ENCODE measurements around the gene PCSK5.

Gene PCSK5

GRCh38 chr9:75921391-75922127 lies 31.1 kb downstream of the PCSK5 start:
- DNase-seq (ENCODE audit: low read depth), result no peak

GRCh38 chr9:75926385-75926784 lies 35.9 kb downstream of the PCSK5 start:
- no peak for DNase-seq (ENCODE audit: low read depth)

- DNase-seq (ENCODE audit: low read depth), result no peak
These were observed 36.9 kb downstream of the PCSK5 start for GRCh38 chr9:75927356-75927755.

GRCh38 chr9:75930190-75930589 lies 39.7 kb downstream of the PCSK5 start:
- no peak for DNase-seq (ENCODE audit: low read depth)

DNA sequence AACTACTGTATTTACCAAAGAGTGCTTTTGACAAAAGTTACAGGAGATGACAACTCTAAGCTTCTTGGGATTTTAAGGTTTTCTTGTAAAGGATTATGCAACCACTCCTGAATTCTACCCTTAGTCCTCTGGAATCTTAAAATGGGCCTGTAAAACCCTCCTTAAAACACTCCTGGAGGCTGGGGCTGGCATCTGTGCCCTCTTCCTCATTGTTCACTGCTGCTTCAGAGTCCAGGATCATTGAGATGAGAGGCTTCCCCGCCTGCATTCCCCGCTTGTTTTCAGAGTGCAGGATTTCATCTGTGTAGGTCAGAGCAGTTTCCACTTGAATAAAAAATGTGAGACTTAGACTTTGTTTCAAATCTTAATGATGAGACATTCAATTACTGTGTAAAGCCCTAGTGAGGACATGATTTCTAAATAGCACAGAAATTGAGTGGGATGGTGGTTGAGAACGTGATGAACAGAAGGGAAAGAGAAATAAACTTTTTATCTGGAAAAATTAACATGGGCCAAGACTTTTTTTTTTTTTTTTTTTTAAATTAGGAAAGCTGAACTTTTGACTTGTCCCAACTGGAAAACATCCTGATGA lies 40.4 kb downstream of the PCSK5 start:
- DNase-seq (ENCODE audit: low read depth), result no peak

DNA sequence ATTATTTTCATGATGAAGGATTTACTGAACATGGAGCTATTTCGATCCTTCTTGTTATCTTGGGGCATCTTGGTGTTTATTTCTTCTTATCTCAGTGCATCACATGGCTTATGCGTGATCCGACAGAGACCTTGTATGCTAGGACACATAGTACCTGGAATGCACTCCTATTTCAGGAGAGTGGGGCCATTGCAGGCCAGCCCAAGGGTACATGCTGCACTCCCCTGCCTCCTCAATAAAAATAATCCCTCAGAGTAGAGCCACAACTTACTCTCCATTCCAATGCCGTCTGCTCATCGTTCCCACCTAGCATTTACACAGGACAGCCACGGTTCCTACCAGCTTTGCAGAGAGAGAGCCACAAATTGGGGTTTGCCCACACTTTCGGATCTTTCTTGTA lies 43.5 kb downstream of the PCSK5 start:
- DNase-seq (ENCODE audit: low read depth), result no peak

GRCh38 chr9:75935591-75935990 lies 45.1 kb downstream of the PCSK5 start:
- no peak for DNase-seq (ENCODE audit: low read depth)

- no peak for DNase-seq (ENCODE audit: low read depth)
These were observed 47.2 kb downstream of the PCSK5 start for GRCh38 chr9:75937521-75938258.

- DNase-seq (ENCODE audit: low read depth), result no peak
These were observed 48.5 kb downstream of the PCSK5 start for GRCh38 chr9:75938946-75939345.

- no peak for DNase-seq (ENCODE audit: low read depth)
These were observed 49.2 kb downstream of the PCSK5 start for GRCh38 chr9:75939536-75940111.

DNA sequence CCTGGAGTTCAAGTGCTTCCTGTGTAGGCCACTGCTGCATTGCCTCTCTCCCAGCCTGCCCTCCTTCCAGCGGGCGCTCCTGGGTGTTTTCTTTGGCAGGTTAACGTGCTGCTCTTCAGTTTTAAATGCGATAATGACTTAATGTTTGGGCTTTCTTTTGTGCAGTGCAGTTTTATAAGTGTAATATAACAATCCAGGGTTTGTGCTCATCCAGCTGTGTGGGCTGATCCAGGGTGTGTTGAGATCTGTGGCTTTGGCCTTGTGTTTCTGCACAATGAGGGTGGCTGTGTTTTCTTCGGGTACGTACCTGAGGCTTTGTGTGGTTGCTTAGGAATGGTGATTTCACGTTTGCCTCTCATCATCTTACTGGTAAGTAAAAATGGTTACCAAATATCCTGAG lies 50.6 kb downstream of the PCSK5 start:
- DNase-seq (ENCODE audit: low read depth), result no peak

- DNase-seq (ENCODE audit: low read depth), result no peak
These were observed 51.3 kb downstream of the PCSK5 start for GRCh38 chr9:75941577-75942311.

DNA sequence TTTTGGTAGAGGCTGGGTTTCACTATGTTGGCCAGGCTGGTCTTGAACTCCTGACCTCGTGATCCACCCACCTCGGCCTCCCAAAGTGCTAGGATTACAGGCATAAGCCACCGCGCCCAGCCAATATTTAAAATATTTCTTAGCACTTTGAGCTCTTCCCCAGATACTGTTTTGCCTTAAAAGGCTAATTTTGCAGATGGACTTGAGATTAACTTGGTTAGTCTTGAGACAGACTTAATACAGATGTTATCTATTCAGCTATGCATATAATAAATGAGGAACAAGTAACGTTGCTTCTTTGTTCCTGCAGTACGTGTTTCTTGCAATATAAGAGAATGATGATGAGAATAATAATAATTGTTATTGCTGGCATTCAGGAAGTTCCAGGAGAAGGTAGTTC lies 56.3 kb downstream of the PCSK5 start:
- no peak for DNase-seq (ENCODE audit: low read depth)

DNA sequence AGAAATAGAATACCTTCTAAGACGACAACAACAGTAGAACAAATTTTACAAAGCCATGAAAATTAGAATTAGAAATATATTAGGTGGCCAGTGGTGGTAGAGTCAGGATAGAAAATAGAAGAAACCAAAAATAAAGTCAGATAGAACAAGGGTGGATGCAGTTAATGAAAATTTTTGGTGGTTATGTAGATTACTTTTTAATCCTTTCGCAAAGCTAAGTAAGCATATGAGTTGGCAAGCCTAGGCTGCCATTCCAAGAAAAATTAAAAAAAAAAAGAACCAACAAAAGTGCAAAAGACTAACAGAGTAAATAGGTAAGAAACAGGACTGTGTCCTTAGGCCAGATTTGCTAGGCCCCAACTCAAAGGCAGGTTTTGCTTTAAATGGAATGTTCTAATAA lies 56.8 kb downstream of the PCSK5 start:
- no peak for DNase-seq (ENCODE audit: low read depth)

GRCh38 chr9:75950998-75951397 lies 60.5 kb downstream of the PCSK5 start:
- DNase-seq (ENCODE audit: low read depth), result no peak

DNA sequence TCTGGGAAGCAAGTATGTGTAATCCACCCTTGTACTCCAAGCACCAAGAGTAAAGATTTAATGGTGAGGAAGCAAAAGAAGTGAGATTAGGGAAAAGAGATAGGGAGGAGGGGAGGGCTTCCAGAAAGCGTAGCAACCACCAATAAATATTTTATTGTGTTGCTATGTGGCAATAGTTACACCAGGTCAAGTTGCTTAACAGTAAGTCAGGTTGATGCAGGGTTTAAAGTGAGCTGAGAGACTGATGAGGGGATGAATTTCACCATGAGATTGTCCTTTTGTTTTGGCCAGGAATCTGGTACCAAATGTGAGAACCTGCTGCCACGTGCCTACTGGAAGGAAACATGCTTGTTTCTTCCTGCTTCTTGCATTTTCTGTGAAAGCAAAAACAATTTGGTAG lies 62.7 kb downstream of the PCSK5 start:
- no peak for DNase-seq (ENCODE audit: low read depth)

- DNase-seq (ENCODE audit: low read depth), result no peak
These were observed 65.7 kb downstream of the PCSK5 start for GRCh38 chr9:75956161-75956560.

DNA sequence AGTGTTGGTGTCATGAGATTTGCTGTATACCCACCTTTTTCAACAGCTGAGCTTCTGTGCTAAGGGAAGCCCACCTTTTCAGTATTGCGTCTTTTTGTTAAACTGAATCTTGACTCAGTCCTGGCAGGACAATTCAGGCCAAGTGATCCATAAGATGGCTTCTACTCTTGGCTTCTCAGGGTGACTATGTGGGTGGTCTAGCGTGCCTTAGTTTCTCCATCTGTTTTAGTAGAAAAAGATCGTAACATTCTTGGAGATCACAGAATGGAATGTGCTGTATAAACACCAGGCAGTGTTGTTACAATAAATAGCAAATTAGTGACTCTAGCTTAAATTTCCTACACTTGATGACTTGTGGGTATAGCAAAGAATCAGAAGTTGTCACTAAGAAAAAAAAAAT lies 66.6 kb downstream of the PCSK5 start:
- no peak for DNase-seq (ENCODE audit: low read depth)

DNA sequence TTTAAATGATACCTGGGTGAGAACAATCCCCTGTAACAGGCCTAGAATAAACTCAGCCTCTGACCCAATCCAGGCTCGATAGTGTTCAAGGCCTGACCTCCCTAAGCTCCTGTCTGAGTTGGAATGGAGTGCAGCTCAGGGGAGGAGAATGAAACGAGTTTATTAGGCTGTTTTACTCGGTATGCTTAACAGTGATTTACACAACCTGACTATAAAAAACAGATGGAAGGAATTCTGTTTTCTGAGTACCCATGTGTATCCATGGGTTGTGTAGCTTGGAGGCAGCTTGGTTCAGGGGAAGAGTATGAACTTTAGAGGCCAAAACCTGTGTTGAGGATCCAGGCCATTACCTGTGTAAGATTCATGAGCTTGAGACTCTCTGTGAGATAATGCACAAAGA lies 67.8 kb downstream of the PCSK5 start:
- no peak for DNase-seq (ENCODE audit: low read depth)

GRCh38 chr9:75960551-75960950 lies 70.1 kb downstream of the PCSK5 start:
- no peak for DNase-seq (ENCODE audit: low read depth)

DNA sequence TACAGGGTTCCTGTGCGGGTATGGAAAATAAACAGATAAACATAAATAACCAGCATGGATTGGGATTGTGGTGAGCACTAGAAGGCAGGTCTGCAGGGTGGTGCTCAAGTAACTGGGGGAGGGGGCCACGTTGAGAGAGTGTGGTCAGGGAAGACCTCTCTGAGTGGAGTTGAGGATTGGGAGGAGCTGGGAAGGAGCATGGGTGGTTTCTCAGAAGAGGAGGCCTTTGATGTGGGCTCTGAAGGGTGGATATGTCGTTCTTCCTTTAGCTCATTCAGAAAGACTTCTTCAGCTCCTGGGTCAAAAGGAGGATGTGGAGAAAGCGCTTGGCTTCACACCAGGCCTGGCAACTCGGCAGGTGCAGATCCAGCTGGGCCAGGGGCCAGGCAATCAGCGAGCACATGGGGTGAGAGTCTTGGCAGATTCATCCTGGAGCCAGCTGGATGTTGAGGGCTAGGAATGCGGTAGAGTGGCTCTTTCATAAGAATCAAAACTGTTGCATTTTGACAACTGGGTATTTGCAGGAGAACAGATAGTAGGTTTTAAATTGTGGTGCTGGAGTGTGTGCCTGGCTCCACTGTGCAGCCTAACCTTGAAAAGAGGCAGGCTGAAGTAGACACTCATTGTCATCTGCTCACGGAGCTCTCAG lies 71.7 kb downstream of the PCSK5 start:
- no peak for DNase-seq (ENCODE audit: low read depth)

DNA sequence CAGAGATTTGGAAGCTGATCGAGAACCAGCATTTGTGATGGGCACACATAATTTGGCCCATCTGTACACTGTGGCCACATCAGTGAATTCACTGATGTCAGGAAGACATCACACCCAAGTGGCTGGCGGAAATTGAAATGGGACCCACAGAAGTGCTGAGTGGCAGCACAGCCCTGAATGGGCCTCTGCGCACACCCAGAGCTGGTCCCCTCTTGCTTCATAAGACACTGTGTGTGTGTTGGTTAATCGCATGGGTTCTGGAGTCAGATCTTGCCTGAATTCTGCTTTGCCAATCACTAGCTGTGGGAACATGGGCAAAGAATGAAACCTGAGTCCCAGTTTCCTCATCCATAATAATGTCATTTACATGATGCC lies 72.2 kb downstream of the PCSK5 start:
- DNase-seq (ENCODE audit: low read depth), result no peak
